Liver (tissue), 9 donors: ENCODE results near the gene ZC3H8. TPM values are rescaled to one million over a fixed set of nuclear protein-coding genes. Genes with fewer than 3 reads are reported as not detected.

Experiments
- DNase-seq: peaks from one replicate; pipeline ENCODE4 v3.0.0-alpha.2; 2017; ENCODE audit warnings: low spot score
- H3K27ac ChIP-seq, 2 donors: one replicate each; pipeline ENCODE4 v1.7.0; 2013; ENCODE audit warnings: inconsistent platforms in 2 of 2, low read length in 2 of 2, control low read depth in 1 of 2, low read depth in 1 of 2, mild to moderate bottlenecking in 1 of 2
- H3K27me3 ChIP-seq, 4 donors: one replicate each; pipeline versions ENCODE4 v1.6.1 to v1.7.0; 2013; ENCODE audit warnings: low read length in 3 of 4, inconsistent platforms in 1 of 4, mild to moderate bottlenecking in 1 of 4, moderate library complexity in 1 of 4; ENCODE audit not compliant: control insufficient read depth in 4 of 4, insufficient read depth in 4 of 4
- H3K36me3 ChIP-seq, 4 donors: one replicate each; pipeline versions ENCODE4 v1.6.1 to v1.7.0; 2013; ENCODE audit warnings: low read length in 3 of 4, mild to moderate bottlenecking in 3 of 4, low read depth in 1 of 4, moderate library complexity in 1 of 4; ENCODE audit not compliant: control insufficient read depth in 4 of 4, insufficient read depth in 3 of 4
- H3K4me1 ChIP-seq, 4 donors: one replicate each; pipeline versions ENCODE4 v1.6.1 to v1.7.0; 2013; ENCODE audit warnings: low read length in 3 of 4, mild to moderate bottlenecking in 3 of 4, moderate library complexity in 1 of 4; ENCODE audit not compliant: control insufficient read depth in 4 of 4, insufficient read depth in 4 of 4
- H3K4me3 ChIP-seq, 3 donors: one replicate each; pipeline versions ENCODE4 v1.6.1 to v1.7.0; 2013; ENCODE audit warnings: low read length in 3 of 3, control low read depth in 1 of 3, low read depth in 1 of 3, mild to moderate bottlenecking in 1 of 3
- H3K9ac ChIP-seq, 2 donors: one replicate each; pipeline ENCODE4 v1.7.0; 2013; ENCODE audit warnings: low read length in 2 of 2, mild to moderate bottlenecking in 2 of 2, moderate library complexity in 2 of 2, control low read depth in 1 of 2, low read depth in 1 of 2
- H3K9me3 ChIP-seq, 4 donors: one replicate each; pipeline versions ENCODE4 v1.6.1 to v1.7.0; 2013; ENCODE audit warnings: low read length in 3 of 4; ENCODE audit not compliant: control insufficient read depth in 4 of 4
- EGR1 ChIP-seq, 2 donors: IDR thresholded peaks; 2 replicates each; pipeline ENCODE4 v1.6.1; 2016 to 2018; ENCODE audit warnings: antibody characterized with exemption in 2 of 2, low read depth in 2 of 2
- FOXA1 ChIP-seq: IDR thresholded peaks from 2 replicates; pipeline ENCODE4 v1.6.1; 2016; ENCODE audit warnings: antibody characterized with exemption
- FOXA2 ChIP-seq: IDR thresholded peaks from 2 replicates; pipeline ENCODE4 v1.6.1; 2016; ENCODE audit warnings: antibody characterized with exemption
- HNF4A ChIP-seq, 2 donors: conservative IDR thresholded peaks; 2 replicates each; pipeline ENCODE4 v1.6.1; 2016; ENCODE audit warnings: antibody characterized with exemption in 2 of 2, mild to moderate bottlenecking in 2 of 2
- JUND ChIP-seq, 2 donors: IDR thresholded peaks; 2 replicates each; pipeline ENCODE4 v1.6.1; 2016; ENCODE audit warnings: antibody characterized with exemption in 2 of 2
- NR2F2 ChIP-seq: IDR thresholded peaks from 2 replicates; pipeline ENCODE4 v1.6.1; 2016; ENCODE audit warnings: antibody characterized with exemption
- RAD21 ChIP-seq, 2 donors: IDR thresholded peaks; 2 replicates each; pipeline ENCODE4 v1.6.1; 2016; ENCODE audit warnings: antibody characterized with exemption in 2 of 2, mild to moderate bottlenecking in 2 of 2
- RXRA ChIP-seq, 2 donors: IDR thresholded peaks; 2 replicates each; pipeline ENCODE4 v1.6.1; 2017 to 2018; ENCODE audit warnings: antibody characterized with exemption in 2 of 2, mild to moderate bottlenecking in 1 of 2
- SP1 ChIP-seq: IDR thresholded peaks from 2 replicates; pipeline ENCODE4 v1.6.1; 2018; ENCODE audit warnings: antibody characterized with exemption, mild to moderate bottlenecking
- TAF1 ChIP-seq: conservative IDR thresholded peaks from 2 replicates; pipeline ENCODE4 v1.6.1; 2016; ENCODE audit warnings: antibody characterized with exemption, mild to moderate bottlenecking
- YY1 ChIP-seq: IDR thresholded peaks from 2 replicates; pipeline ENCODE4 v1.6.1; 2016; ENCODE audit warnings: antibody characterized with exemption, mild to moderate bottlenecking
- WGBS: extraction: QIAGEN DNeasy Blood & Tissue Kit; methylation state at CpG from one replicate; pipeline ENCODE4 v1.1.7; 2013; 5-methylcytosine and 5-hydroxymethylcytosine counted together
- polyA plus RNA-seq, 2 donors: library from polyadenylated mRNA; stranded (reverse) in 1 of 2; unstranded in 1 of 2; fragments of 200-250 nt in 1 of 2; fragments of >200 nt in 1 of 2; fragmentation: Nextera tagmentation in 1 of 2; extraction: Ambion mirVana in 1 of 2; gene quantifications; one replicate each; pipeline versions ENCODE4 v1.2.1 to v1.2.3, GENCODE V29; 2013 to 2015
- total RNA-seq, 2 donors: library from RNA; depleted of rRNA; stranded (reverse); fragments of >200 nt; gene quantifications; one replicate each; pipeline ENCODE4 v1.2.3, GENCODE V29; 2014
- TF ChIP-seq, protein P1 (sequence below): fragments of 150-350 bp; IDR thresholded peaks from 2 replicates; pipeline ENCODE4 v1.5.1; 2017; ENCODE audit warnings: improper control_type of control experiment, low read depth, low read length; ENCODE audit not compliant: missing input control
- TF ChIP-seq, protein P2 (sequence below): IDR thresholded peaks from 2 replicates; pipeline ENCODE4 v1.6.1; 2016; ENCODE audit warnings: antibody characterized with exemption
- TF ChIP-seq, protein P3 (sequence below): IDR thresholded peaks from 2 replicates; pipeline ENCODE4 v1.6.1; 2016; ENCODE audit warnings: antibody characterized with exemption
- TF ChIP-seq, protein P4 (sequence below): IDR thresholded peaks from 2 replicates; pipeline ENCODE4 v1.6.1; 2016; ENCODE audit warnings: antibody characterized with exemption, mild to moderate bottlenecking
- TF ChIP-seq, protein P5 (sequence below): IDR thresholded peaks from 2 replicates; pipeline ENCODE4 v1.6.1; 2016; ENCODE audit warnings: antibody characterized with exemption
- donor health status: healthy.
- donor health status: healthy.
- donor health status: healthy.
- donor health status: healthy.
- donor health status: healthy.

The ZC3H8 gene
- total and polyA plus RNA-seq, 4 donors: 2.4 to 8.9 (median 6.5) TPM

DNA sequence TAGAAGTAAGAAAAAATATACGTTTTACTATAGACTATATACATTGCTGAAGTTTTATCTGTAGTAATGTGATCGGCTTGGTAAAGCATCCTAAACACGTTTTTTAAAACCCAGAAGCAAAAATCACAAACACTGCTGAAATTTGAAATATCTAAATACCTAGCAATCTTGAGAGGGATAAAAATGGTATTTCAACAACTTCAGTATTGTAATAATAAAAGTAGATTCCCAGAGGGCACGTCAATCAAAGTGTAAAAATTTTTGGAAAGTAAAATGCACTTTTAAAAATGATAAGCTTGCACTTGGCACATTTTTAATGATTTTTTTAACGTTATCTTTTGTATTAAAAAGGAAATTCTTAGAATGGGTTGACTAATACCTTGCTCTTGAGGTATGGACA, 22.1 kb upstream of the ZC3H8 start:
- 51% methylated on average over 5 of the region's 5 CpGs for WGBS
- Histone ChIP-seq H3K36me3 (no peaks in the 10 kb centered on the region), H3K9ac (peak overlapping the region; percentile 72 to 93), H3K27me3 (no peaks in the 10 kb centered on the region), H3K4me3 (no peak overlapping the region), H3K4me1 (peaks cover 0 to 14% (median under 1%) of the 10 kb centered on the region in 4 donors), H3K27ac (peak overlapping the region; percentile 73 to 100), H3K9me3 (no peaks in the 10 kb centered on the region)
- DNase-seq: no peak
- TF ChIP-seq EGR1 (IDR thresholded peaks at IDR 0.05; ENCODE audit: low read depth in 2 of 2) (no peak), SP1 (no peak), RAD21 (IDR thresholded peaks at IDR 0.05) (no peak), FOXA1 (no peak), NR2F2 (no peak), JUND (IDR thresholded peaks at IDR 0.05) (no peak), HNF4A (conservative IDR thresholded peaks at IDR 0.05) (no peak)
- TF ChIP-seq, protein P1, sequence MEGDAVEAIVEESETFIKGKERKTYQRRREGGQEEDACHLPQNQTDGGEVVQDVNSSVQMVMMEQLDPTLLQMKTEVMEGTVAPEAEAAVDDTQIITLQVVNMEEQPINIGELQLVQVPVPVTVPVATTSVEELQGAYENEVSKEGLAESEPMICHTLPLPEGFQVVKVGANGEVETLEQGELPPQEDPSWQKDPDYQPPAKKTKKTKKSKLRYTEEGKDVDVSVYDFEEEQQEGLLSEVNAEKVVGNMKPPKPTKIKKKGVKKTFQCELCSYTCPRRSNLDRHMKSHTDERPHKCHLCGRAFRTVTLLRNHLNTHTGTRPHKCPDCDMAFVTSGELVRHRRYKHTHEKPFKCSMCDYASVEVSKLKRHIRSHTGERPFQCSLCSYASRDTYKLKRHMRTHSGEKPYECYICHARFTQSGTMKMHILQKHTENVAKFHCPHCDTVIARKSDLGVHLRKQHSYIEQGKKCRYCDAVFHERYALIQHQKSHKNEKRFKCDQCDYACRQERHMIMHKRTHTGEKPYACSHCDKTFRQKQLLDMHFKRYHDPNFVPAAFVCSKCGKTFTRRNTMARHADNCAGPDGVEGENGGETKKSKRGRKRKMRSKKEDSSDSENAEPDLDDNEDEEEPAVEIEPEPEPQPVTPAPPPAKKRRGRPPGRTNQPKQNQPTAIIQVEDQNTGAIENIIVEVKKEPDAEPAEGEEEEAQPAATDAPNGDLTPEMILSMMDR: no peak
- TF ChIP-seq, protein P2, sequence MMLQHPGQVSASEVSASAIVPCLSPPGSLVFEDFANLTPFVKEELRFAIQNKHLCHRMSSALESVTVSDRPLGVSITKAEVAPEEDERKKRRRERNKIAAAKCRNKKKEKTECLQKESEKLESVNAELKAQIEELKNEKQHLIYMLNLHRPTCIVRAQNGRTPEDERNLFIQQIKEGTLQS: no peak
- TF ChIP-seq, protein P3, sequence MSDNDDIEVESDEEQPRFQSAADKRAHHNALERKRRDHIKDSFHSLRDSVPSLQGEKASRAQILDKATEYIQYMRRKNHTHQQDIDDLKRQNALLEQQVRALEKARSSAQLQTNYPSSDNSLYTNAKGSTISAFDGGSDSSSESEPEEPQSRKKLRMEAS: no peak
- TF ChIP-seq, protein P4, sequence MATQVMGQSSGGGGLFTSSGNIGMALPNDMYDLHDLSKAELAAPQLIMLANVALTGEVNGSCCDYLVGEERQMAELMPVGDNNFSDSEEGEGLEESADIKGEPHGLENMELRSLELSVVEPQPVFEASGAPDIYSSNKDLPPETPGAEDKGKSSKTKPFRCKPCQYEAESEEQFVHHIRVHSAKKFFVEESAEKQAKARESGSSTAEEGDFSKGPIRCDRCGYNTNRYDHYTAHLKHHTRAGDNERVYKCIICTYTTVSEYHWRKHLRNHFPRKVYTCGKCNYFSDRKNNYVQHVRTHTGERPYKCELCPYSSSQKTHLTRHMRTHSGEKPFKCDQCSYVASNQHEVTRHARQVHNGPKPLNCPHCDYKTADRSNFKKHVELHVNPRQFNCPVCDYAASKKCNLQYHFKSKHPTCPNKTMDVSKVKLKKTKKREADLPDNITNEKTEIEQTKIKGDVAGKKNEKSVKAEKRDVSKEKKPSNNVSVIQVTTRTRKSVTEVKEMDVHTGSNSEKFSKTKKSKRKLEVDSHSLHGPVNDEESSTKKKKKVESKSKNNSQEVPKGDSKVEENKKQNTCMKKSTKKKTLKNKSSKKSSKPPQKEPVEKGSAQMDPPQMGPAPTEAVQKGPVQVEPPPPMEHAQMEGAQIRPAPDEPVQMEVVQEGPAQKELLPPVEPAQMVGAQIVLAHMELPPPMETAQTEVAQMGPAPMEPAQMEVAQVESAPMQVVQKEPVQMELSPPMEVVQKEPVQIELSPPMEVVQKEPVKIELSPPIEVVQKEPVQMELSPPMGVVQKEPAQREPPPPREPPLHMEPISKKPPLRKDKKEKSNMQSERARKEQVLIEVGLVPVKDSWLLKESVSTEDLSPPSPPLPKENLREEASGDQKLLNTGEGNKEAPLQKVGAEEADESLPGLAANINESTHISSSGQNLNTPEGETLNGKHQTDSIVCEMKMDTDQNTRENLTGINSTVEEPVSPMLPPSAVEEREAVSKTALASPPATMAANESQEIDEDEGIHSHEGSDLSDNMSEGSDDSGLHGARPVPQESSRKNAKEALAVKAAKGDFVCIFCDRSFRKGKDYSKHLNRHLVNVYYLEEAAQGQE: no peak

- Histone ChIP-seq H3K36me3 (no peaks in the 10 kb centered on the region), H3K27ac (peak overlapping the region; percentile 99 to 100), H3K27me3 (no peaks in the 10 kb centered on the region), H3K9ac (peak overlapping the region; percentile 93 to 96), H3K9me3 (no peaks in the 10 kb centered on the region), H3K4me3 (peak overlapping the region; percentile 65 to 94 (median 83)), H3K4me1 (peaks cover 0 to 13% (median under 1%) of the 10 kb centered on the region in 4 donors)
- WGBS: under 1% methylated on average over 66 of the region's 66 CpGs
- DNase-seq: peak; percentile 87
- TF ChIP-seq RXRA (IDR thresholded peaks at IDR 0.05) (peak; percentile 34 to 52), TAF1 (no peak), RAD21 (IDR thresholded peaks at IDR 0.05) (peak in 1 of 2 donors; percentile 45), EGR1 (IDR thresholded peaks at IDR 0.05; ENCODE audit: low read depth in 2 of 2) (peak in 1 of 2 donors; percentile 34), SP1 (no peak), YY1 (no peak), FOXA2 (no peak)
- TF ChIP-seq, protein P3: no peak
- TF ChIP-seq, protein P5, sequence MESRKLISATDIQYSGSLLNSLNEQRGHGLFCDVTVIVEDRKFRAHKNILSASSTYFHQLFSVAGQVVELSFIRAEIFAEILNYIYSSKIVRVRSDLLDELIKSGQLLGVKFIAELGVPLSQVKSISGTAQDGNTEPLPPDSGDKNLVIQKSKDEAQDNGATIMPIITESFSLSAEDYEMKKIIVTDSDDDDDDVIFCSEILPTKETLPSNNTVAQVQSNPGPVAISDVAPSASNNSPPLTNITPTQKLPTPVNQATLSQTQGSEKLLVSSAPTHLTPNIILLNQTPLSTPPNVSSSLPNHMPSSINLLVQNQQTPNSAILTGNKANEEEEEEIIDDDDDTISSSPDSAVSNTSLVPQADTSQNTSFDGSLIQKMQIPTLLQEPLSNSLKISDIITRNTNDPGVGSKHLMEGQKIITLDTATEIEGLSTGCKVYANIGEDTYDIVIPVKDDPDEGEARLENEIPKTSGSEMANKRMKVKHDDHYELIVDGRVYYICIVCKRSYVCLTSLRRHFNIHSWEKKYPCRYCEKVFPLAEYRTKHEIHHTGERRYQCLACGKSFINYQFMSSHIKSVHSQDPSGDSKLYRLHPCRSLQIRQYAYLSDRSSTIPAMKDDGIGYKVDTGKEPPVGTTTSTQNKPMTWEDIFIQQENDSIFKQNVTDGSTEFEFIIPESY: peak; percentile 21
- TF ChIP-seq, protein P2: no peak
- TF ChIP-seq, protein P1: no peak
Observed at GRCh38 chr2:112275887-112276773, 21.3 kb upstream of the ZC3H8 start.
